Urinary bladder (tissue), 4 donors: Measurements from ENCODE around the gene RAP1A. TPM values are rescaled to one million over a fixed set of nuclear protein-coding genes. Genes with fewer than 3 reads are reported as not detected.

ENCODE experiments used
- DNase-seq: peaks from one replicate; pipeline ENCODE4 v3.0.0-alpha.2; 2015; ENCODE audit errors: extremely low spot score
- H3K27ac ChIP-seq: one replicate; pipeline ENCODE4 v1.5.1; 2013; ENCODE audit warnings: low read depth, mild to moderate bottlenecking, moderate library complexity
- H3K36me3 ChIP-seq: one replicate; pipeline ENCODE4 v1.6.1; 2013; ENCODE audit warnings: mild to moderate bottlenecking, moderate library complexity; ENCODE audit not compliant: insufficient read depth
- H3K4me1 ChIP-seq: one replicate; pipeline ENCODE4 v1.6.1; 2013; ENCODE audit warnings: mild to moderate bottlenecking, moderate library complexity; ENCODE audit not compliant: insufficient read depth
- H3K4me3 ChIP-seq: one replicate; pipeline ENCODE4 v1.5.1; 2013; ENCODE audit warnings: low read depth, low read length
- WGBS: extraction: QIAGEN DNeasy Blood & Tissue Kit; methylation state at CpG from one replicate; pipeline ENCODE4 v1.1.7; 2013; 5-methylcytosine and 5-hydroxymethylcytosine counted together
- polyA plus RNA-seq: library from polyadenylated mRNA; stranded (reverse); fragments of 200-250 nt; gene quantifications from one replicate; pipeline ENCODE4 v1.2.3, GENCODE V29; 2013
- total RNA-seq: library from RNA; depleted of rRNA; stranded (reverse); fragments of >200 nt; gene quantifications from one replicate; pipeline ENCODE4 v1.2.3, GENCODE V29; 2014
- donor health status: healthy with polysubstance abuse.
- donor health status: healthy.

The RAP1A gene
- total and polyA plus RNA-seq, 2 donors: 89.8 to 199 TPM

- DNase-seq: no peak
- WGBS: 52% methylated on average over 6 of the region's 6 CpGs
These were observed 27.7 kb upstream of the RAP1A start for GRCh38 chr1:111591937-111592336.

GRCh38 chr1:111592389-111593361 is 26.9 kb upstream of the RAP1A start:
- no peaks in the 10 kb centered on the region for H3K4me1 ChIP-seq
- H3K27ac ChIP-seq: peak overlapping the region; percentile 47
- no peaks in the 10 kb centered on the region for H3K36me3 ChIP-seq
- DNase-seq: peak; percentile 67
- WGBS: 11% methylated on average over 11 of the region's 11 CpGs
- no peak overlapping the region for H3K4me3 ChIP-seq

More at GRCh38 chr1:111591937-111592336, 27.7 kb upstream of the RAP1A start:
- H3K4me1 ChIP-seq: no peaks in the 10 kb centered on the region
- H3K36me3 ChIP-seq: no peaks in the 10 kb centered on the region
- H3K27ac ChIP-seq: peak overlapping the region; percentile 39
- H3K4me3 ChIP-seq: no peak overlapping the region

GRCh38 chr1:111593403-111594305 is 25.9 kb upstream of the RAP1A start:
- no peak for DNase-seq
- 52% methylated on average over 5 of the region's 5 CpGs for WGBS
- Histone ChIP-seq H3K4me1 (no peaks in the 10 kb centered on the region), H3K27ac (no peak overlapping the region), H3K4me3 (no peak overlapping the region), H3K36me3 (no peaks in the 10 kb centered on the region)

- Histone ChIP-seq H3K4me3 (no peak overlapping the region), H3K4me1 (no peaks in the 10 kb centered on the region), H3K36me3 (no peaks in the 10 kb centered on the region), H3K27ac (no peak overlapping the region)
- 86% methylated on average over 4 of the region's 4 CpGs for WGBS
- no peak for DNase-seq
These were observed 25.3 kb upstream of the RAP1A start for GRCh38 chr1:111594306-111594693.

GRCh38 chr1:111595807-111596206 is 23.8 kb upstream of the RAP1A start:
- DNase-seq: no peak
- H3K27ac ChIP-seq: no peak overlapping the region
- WGBS: 66% methylated on average over 1 of the region's 1 CpG
- H3K4me1 ChIP-seq: no peaks in the 10 kb centered on the region
- no peaks in the 10 kb centered on the region for H3K36me3 ChIP-seq
- H3K4me3 ChIP-seq: no peak overlapping the region

GRCh38 chr1:111596499-111596898 is 23.1 kb upstream of the RAP1A start:
- Histone ChIP-seq H3K36me3 (no peaks in the 10 kb centered on the region), H3K4me1 (no peaks in the 10 kb centered on the region), H3K4me3 (no peak overlapping the region), H3K27ac (no peak overlapping the region)
- 90% methylated on average over 1 of the region's 1 CpG for WGBS
- DNase-seq: no peak

GRCh38 chr1:111597426-111597825 is 22.2 kb upstream of the RAP1A start:
- H3K36me3 ChIP-seq: no peaks in the 10 kb centered on the region
- H3K27ac ChIP-seq: no peak overlapping the region
- 30% methylated on average over 5 of the region's 5 CpGs for WGBS
- no peak overlapping the region for H3K4me3 ChIP-seq
- no peak for DNase-seq
- H3K4me1 ChIP-seq: no peaks in the 10 kb centered on the region

- Histone ChIP-seq H3K27ac (no peak overlapping the region), H3K4me1 (no peaks in the 10 kb centered on the region), H3K4me3 (no peak overlapping the region), H3K36me3 (no peaks in the 10 kb centered on the region)
- WGBS: 94% methylated on average over 6 of the region's 6 CpGs
- DNase-seq: no peak
These were observed 21.0 kb upstream of the RAP1A start for GRCh38 chr1:111598544-111598943.

- Histone ChIP-seq H3K4me3 (no peak overlapping the region), H3K4me1 (no peaks in the 10 kb centered on the region), H3K27ac (no peak overlapping the region), H3K36me3 (no peaks in the 10 kb centered on the region)
- 82% methylated on average over 10 of the region's 10 CpGs for WGBS
- no peak for DNase-seq
These were observed 19.6 kb upstream of the RAP1A start for GRCh38 chr1:111599781-111600693.

GRCh38 chr1:111600886-111601386 is 18.7 kb upstream of the RAP1A start:
- 87% methylated on average over 6 of the region's 6 CpGs for WGBS
- Histone ChIP-seq H3K4me1 (no peaks in the 10 kb centered on the region), H3K4me3 (no peak overlapping the region), H3K27ac (no peak overlapping the region), H3K36me3 (no peaks in the 10 kb centered on the region)
- DNase-seq: no peak

- no peaks in the 10 kb centered on the region for H3K36me3 ChIP-seq
- H3K27ac ChIP-seq: no peak overlapping the region
- DNase-seq: no peak
- H3K4me1 ChIP-seq: no peaks in the 10 kb centered on the region
- H3K4me3 ChIP-seq: no peak overlapping the region
These were observed 17.3 kb upstream of the RAP1A start for GRCh38 chr1:111602302-111602701.

GRCh38 chr1:111602974-111603373 is 16.6 kb upstream of the RAP1A start:
- Histone ChIP-seq H3K36me3 (no peaks in the 10 kb centered on the region), H3K4me1 (no peaks in the 10 kb centered on the region), H3K27ac (no peak overlapping the region), H3K4me3 (no peak overlapping the region)
- WGBS: 87% methylated on average over 4 of the region's 4 CpGs
- DNase-seq: no peak

GRCh38 chr1:111603979-111604378 is 15.6 kb upstream of the RAP1A start:
- WGBS: 57% methylated on average over 4 of the region's 4 CpGs
- no peak for DNase-seq
- H3K4me1 ChIP-seq: no peaks in the 10 kb centered on the region

More at GRCh38 chr1:111603979-111604378, 15.6 kb upstream of the RAP1A start:
- H3K4me3 ChIP-seq: no peak overlapping the region
- no peak overlapping the region for H3K27ac ChIP-seq
- H3K36me3 ChIP-seq: no peaks in the 10 kb centered on the region
